Calu3 (cell line): ENCODE results near the gene MRPS18A. TPM values are rescaled to one million over a fixed set of nuclear protein-coding genes. Genes with fewer than 3 reads are reported as not detected.
"Not testable (repeated sequence)": the region's sequence is repeated elsewhere in the genome, so short reads cannot be mapped to it uniquely, and the experiment has no call there.

Source experiments
- BruUV-seq: library from RNA; stranded (reverse); fragments of 400-500 nt; replicated peaks from 2 replicates; lab custom pipeline; 2021; lab: Mats Ljungman, UMichigan
- CTCF ChIA-PET: fragments of 300-600 bp; sonication (Branson Sonifier 250); formaldehyde crosslinking; loops from one replicate; lab custom pipeline; 2022; ENCODE audit warnings: antibody characterized with exemption; lab: Charles Lee
- DNase-seq: peaks from one replicate; pipeline ENCODE4 v3.0.0; 2022
- H3K27ac Mint-ChIP-seq: one replicate; pipeline ENCODE4 v1.8.0; 2022; ENCODE audit warnings: mixed read lengths; ENCODE audit not compliant: unreplicated experiment
- H3K27me3 Mint-ChIP-seq: one replicate; pipeline ENCODE4 v1.8.0; 2022; ENCODE audit warnings: mixed read lengths; ENCODE audit not compliant: unreplicated experiment
- H3K36me3 Mint-ChIP-seq: one replicate; pipeline ENCODE4 v1.8.0; 2022; ENCODE audit warnings: mild to moderate bottlenecking, moderate library complexity, mixed read lengths; ENCODE audit not compliant: insufficient read depth, unreplicated experiment
- H3K4me1 Mint-ChIP-seq: one replicate; pipeline ENCODE4 v1.8.0; 2022; ENCODE audit warnings: mild to moderate bottlenecking, low read depth, mixed read lengths; ENCODE audit not compliant: unreplicated experiment
- H3K4me3 Mint-ChIP-seq: one replicate; pipeline ENCODE4 v1.8.0; 2022; ENCODE audit warnings: mild to moderate bottlenecking, low read depth, moderate library complexity, mixed read lengths; ENCODE audit not compliant: unreplicated experiment
- H3K9me3 Mint-ChIP-seq: one replicate; pipeline ENCODE4 v1.8.0; 2022; ENCODE audit warnings: low read depth, mixed read lengths; ENCODE audit not compliant: unreplicated experiment
- CTCF ChIP-seq: fragments of 200-600 bp; IDR thresholded peaks from one replicate; pipeline ENCODE4 v1.8.0; 2022; ENCODE audit warnings: antibody characterized with exemption; ENCODE audit not compliant: unreplicated experiment
- intact Hi-C: fragments of 100-400 bp; cut with micrococcal nuclease; formaldehyde crosslinking; loops from one replicate; pipeline ENCODE4 v1.10.0; 2022; ENCODE audit not compliant: unreplicated experiment
- total RNA-seq: library from RNA; stranded (reverse); gene quantifications from 2 replicates; pipeline ENCODE4 v1.2.3, GENCODE V29; 2022

The MRPS18A gene
- total RNA-seq, 1 experiment from 2014 or later: 88.8 TPM

GRCh38 chr6:43705996-43706395, 18.4 kb upstream of the MRPS18A start:
- Mint-ChIP-seq H3K4me1 (peaks cover 64% of the 10 kb centered on the region), H3K4me3 (no peak overlapping the region), H3K27me3 (peaks cover 7% of the 10 kb centered on the region), H3K27ac (no peak overlapping the region), H3K9me3 (no peaks in the 10 kb centered on the region), H3K36me3 (peaks cover 26% of the 10 kb centered on the region)
- no peak for TF ChIP-seq CTCF
- CTCF ChIA-PET: interaction anchor here (1.7 to 2.0 kb wide), 2 partner anchors 11 to 373 kb away, joined by 5 to 12 read pairs; no protein-coding TSS in a partner anchor
- DNase-seq: no peak
- no TSS peak for BruUV-seq
- intact Hi-C loops: no loop called here

- peak; percentile 69 for DNase-seq
- CTCF ChIA-PET: interaction anchor here (0.5 to 1.8 kb wide), 11 partner anchors 11 to 299 kb away, joined by 3 to 14 read pairs (median 3); partner anchors contain the start of gene GTPBP2
- H3K36me3 Mint-ChIP-seq: peaks cover 27% of the 10 kb centered on the region
- H3K9me3 Mint-ChIP-seq: no peaks in the 10 kb centered on the region
- peaks cover 64% of the 10 kb centered on the region for H3K4me1 Mint-ChIP-seq
- no peaks in the 10 kb centered on the region for H3K27me3 Mint-ChIP-seq
- intact Hi-C loops: loop anchor here (5.0 kb wide), 1 partner anchor 36 kb away; no protein-coding TSS in a partner anchor
- H3K27ac Mint-ChIP-seq: peak overlapping the region; percentile 58
- BruUV-seq: TSS peak; percentile 93
- peak overlapping the region; percentile 29 for H3K4me3 Mint-ChIP-seq
- no peak for TF ChIP-seq CTCF
Measured at GRCh38 chr6:43703512-43704429, 16.2 kb upstream of the MRPS18A start.

- no TSS peak for BruUV-seq
- Mint-ChIP-seq H3K36me3 (peaks cover 34% of the 10 kb centered on the region), H3K4me3 (peak overlapping the region; percentile 17), H3K27me3 (no peaks in the 10 kb centered on the region), H3K9me3 (no peaks in the 10 kb centered on the region), H3K27ac (peak overlapping the region; percentile 58), H3K4me1 (peaks cover 73% of the 10 kb centered on the region)
- DNase-seq: peak; percentile 98
- intact Hi-C loops: loop anchor here (5.0 kb wide), 1 partner anchor 35 kb away; no protein-coding TSS in a partner anchor
- TF ChIP-seq CTCF: no peak
- CTCF ChIA-PET: interaction anchor here (0.5 to 1.8 kb wide), 12 partner anchors 12 to 333 kb away, joined by 3 to 14 read pairs (median 3); partner anchors contain the start of gene GTPBP2
Measured at GRCh38 chr6:43702534-43703440, 15.2 kb upstream of the MRPS18A start.

GRCh38 chr6:43702171-43702533, 14.6 kb upstream of the MRPS18A start:
- Mint-ChIP-seq H3K27me3 (no peaks in the 10 kb centered on the region), H3K27ac (peak overlapping the region; percentile 58), H3K4me3 (peak overlapping the region; percentile 17), H3K4me1 (peaks cover 75% of the 10 kb centered on the region), H3K9me3 (no peaks in the 10 kb centered on the region), H3K36me3 (peaks cover 34% of the 10 kb centered on the region)
- no peak for DNase-seq
- TSS peak; percentile 98 for BruUV-seq
- no peak for TF ChIP-seq CTCF
- intact Hi-C loops: loop anchor here (5.0 kb wide), 1 partner anchor 35 kb away; no protein-coding TSS in a partner anchor
- CTCF ChIA-PET: no interaction called here

GRCh38 chr6:43700939-43701560, 13.5 kb upstream of the MRPS18A start:
- H3K27me3 Mint-ChIP-seq, DNase-seq, H3K9me3 Mint-ChIP-seq, H3K4me3 Mint-ChIP-seq, BruUV-seq: not testable (repeated sequence)
- intact Hi-C loops: loop anchor here (5.0 kb wide), 1 partner anchor 34 kb away; no protein-coding TSS in a partner anchor
- Mint-ChIP-seq H3K4me1 (peaks cover 69% of the 10 kb centered on the region), H3K36me3 (peaks cover 36% of the 10 kb centered on the region), H3K27ac (peak overlapping the region; percentile 45)
- CTCF ChIA-PET: interaction anchor here (0.7 kb wide), 1 partner anchor 793 kb away, joined by 5 read pairs; no protein-coding TSS in a partner anchor
